ENCODE results near the gene ZMYM4. TPM values are rescaled to one million over a fixed set of nuclear protein-coding genes. Genes with fewer than 3 reads are reported as not detected.

The ZMYM4 gene
- polyA plus RNA-seq, 3 donors: 12.3 to 31.8 (median 26.0) TPM

- H3K9me3 ChIP-seq (replicated peaks in 1 of 2; ENCODE audit: control insufficient read depth in 1 of 2, insufficient read depth in 1 of 2, low read length in 2 of 2): no peaks in the 10 kb centered on the region
- TF ChIP-seq CTCF (IDR thresholded peaks at IDR 0.05): no peak
- peaks cover 0 to 2% (median 0%) of the 10 kb centered on the region in 3 donors for H3K27me3 Mint-ChIP-seq (ENCODE audit: low read depth in 3 of 3)
- H3K4me2 ChIP-seq (replicated peaks; ENCODE audit: extremely low read depth, low read length, poor library complexity, severe bottlenecking): no peak overlapping the region
- H3K36me3 ChIP-seq (replicated peaks in 1 of 2; ENCODE audit: control insufficient read depth in 1 of 2, insufficient read depth in 2 of 2, low read length in 2 of 2): peaks cover 4 to 24% of the 10 kb centered on the region in 2 donors
- DNase-seq: no peak
- intact Hi-C loops (cut with micrococcal nuclease): no loop called here
- H3K4me3 ChIP-seq (replicated peaks in 1 of 3; ENCODE audit: low read depth in 2 of 3, low read length in 3 of 3): no peak overlapping the region
- H3K9ac ChIP-seq (ENCODE audit: insufficient read depth, low read length, poor library complexity, severe bottlenecking): no peak overlapping the region
- peaks cover 0 to 3% (median 0%) of the 10 kb centered on the region in 7 donors for H3K9me3 Mint-ChIP-seq
- WGBS (ENCODE audit: insufficient coverage): no CpG with 5 or more reads among the region's 4 CpGs
- peaks cover 10 to 27% of the 10 kb centered on the region in 2 donors for H3K4me1 ChIP-seq (ENCODE audit: control insufficient read depth in 1 of 2, insufficient read depth in 2 of 2, low read length in 2 of 2)
- H3K27ac ChIP-seq (ENCODE audit: low read depth in 1 of 2, low read length in 2 of 2): no peak overlapping the region
- peaks cover 65% of the 10 kb centered on the region for H4K20me1 ChIP-seq (ENCODE audit: insufficient read depth, low read length)
- H3K36me3 Mint-ChIP-seq: peaks cover 12 to 24% of the 10 kb centered on the region in 2 donors
- peaks cover 99% of the 10 kb centered on the region for H3K79me2 ChIP-seq (ENCODE audit: insufficient read depth, low read length)
- no peaks in the 10 kb centered on the region for H3K27me3 ChIP-seq (ENCODE audit: control insufficient read depth in 2 of 2, insufficient read depth in 2 of 2, low read length in 2 of 2)
- peaks cover 31% of the 10 kb centered on the region for H3K4me1 Mint-ChIP-seq
- H3K27ac Mint-ChIP-seq: peak overlapping the region in 1 of 7 donors; percentile 10
- H2AFZ ChIP-seq (ENCODE audit: insufficient read depth, low read depth, low read length, poor library complexity, severe bottlenecking): no peak overlapping the region
- no peak overlapping the region for H3K4me3 Mint-ChIP-seq
Measured at GRCh38 chr1:35274197-35274596, 5.7 kb downstream of the ZMYM4 start.

GRCh38 chr1:35278886-35279554, 10.5 kb downstream of the ZMYM4 start:
- 100% methylated on average over 1 of the region's 6 CpGs for WGBS (ENCODE audit: insufficient coverage)
- Histone ChIP-seq H2AFZ (ENCODE audit: insufficient read depth, low read depth, low read length, poor library complexity, severe bottlenecking) (no peak overlapping the region), H3K4me2 (replicated peaks; ENCODE audit: extremely low read depth, low read length, poor library complexity, severe bottlenecking) (no peak overlapping the region), H3K27me3 (ENCODE audit: control insufficient read depth in 2 of 2, insufficient read depth in 2 of 2, low read length in 2 of 2) (no peaks in the 10 kb centered on the region), H3K27ac (ENCODE audit: low read depth in 1 of 2, low read length in 2 of 2) (peak overlapping the region in 1 of 2 donors; percentile 38), H3K79me2 (ENCODE audit: insufficient read depth, low read length) (peaks cover 90% of the 10 kb centered on the region), H3K4me3 (replicated peaks in 1 of 3; ENCODE audit: low read depth in 2 of 3, low read length in 3 of 3) (no peak overlapping the region), H3K4me1 (ENCODE audit: control insufficient read depth in 1 of 2, insufficient read depth in 2 of 2, low read length in 2 of 2) (peaks cover 0 to 13% of the 10 kb centered on the region in 2 donors), H3K9ac (ENCODE audit: insufficient read depth, low read length, poor library complexity, severe bottlenecking) (no peak overlapping the region), H4K20me1 (ENCODE audit: insufficient read depth, low read length) (peaks cover 44% of the 10 kb centered on the region), H3K36me3 (replicated peaks in 1 of 2; ENCODE audit: control insufficient read depth in 1 of 2, insufficient read depth in 2 of 2, low read length in 2 of 2) (peaks cover 4 to 17% of the 10 kb centered on the region in 2 donors), H3K9me3 (replicated peaks in 1 of 2; ENCODE audit: control insufficient read depth in 1 of 2, insufficient read depth in 1 of 2, low read length in 2 of 2) (peaks cover 7% of the 10 kb centered on the region in 2 donors)
- Mint-ChIP-seq H3K9me3 (peaks cover 0 to 15% (median 6%) of the 10 kb centered on the region in 7 donors), H3K4me3 (no peak overlapping the region), H3K27me3 (ENCODE audit: low read depth in 3 of 3) (peaks cover 0 to 2% (median 0%) of the 10 kb centered on the region in 3 donors), H3K36me3 (peaks cover 13 to 45% of the 10 kb centered on the region in 2 donors), H3K4me1 (peaks cover 25% of the 10 kb centered on the region), H3K27ac (peak overlapping the region in 4 of 7 donors; percentile 30 to 71 (median 54))
- TF ChIP-seq CTCF (IDR thresholded peaks at IDR 0.05): no peak
- no peak for DNase-seq
- intact Hi-C loops (cut with micrococcal nuclease): no loop called here

Data from CD14-positive monocyte (primary cell).